K562 (cell line): ENCODE measurements around the gene NRARP. TPM values are rescaled to one million over a fixed set of nuclear protein-coding genes. Genes with fewer than 3 reads are reported as not detected.
A peak's percentile ranks its signal among the peaks of the same experiment; 100 is the strongest.

Experiments used
- CC2D1A ChIP-seq: fragments of 450-650 bp; IDR thresholded peaks from 2 replicates; pipeline ENCODE4 v1.6.1; 2017; ENCODE audit warnings: mild to moderate bottlenecking
- CGGBP1 ChIP-seq: fragments of 250-450 bp; sonication (Bioruptor Pico); IDR thresholded peaks from 2 replicates; pipeline ENCODE4 v1.9.0; 2021; ENCODE audit warnings: mild to moderate bottlenecking
- ERF ChIP-seq: fragments of 450-650 bp; formaldehyde crosslinking; IDR thresholded peaks from 2 replicates; pipeline ENCODE4 v1.4.0; 2020; ENCODE audit warnings: mild to moderate bottlenecking, mixed read lengths
- ETV5 ChIP-seq: sonication (generic); formaldehyde crosslinking; IDR thresholded peaks from 2 replicates; pipeline ENCODE4 v1.4.0; 2020; ENCODE audit warnings: low read depth, mild to moderate bottlenecking, missing genetic modification reagents
- FOXA3 ChIP-seq, 2 experiments: fragments of 450-650 bp in 1 of 2; sonication (generic) in 1 of 2; formaldehyde crosslinking; IDR thresholded peaks in 1 of 2; conservative IDR thresholded peaks in 1 of 2; 2 replicates each; pipeline versions ENCODE4 v1.4.0 to v1.8.0; 2020 to 2022; ENCODE audit warnings: mild to moderate bottlenecking in 2 of 2, missing genetic modification reagents in 1 of 2
- FOXP1 ChIP-seq: sonication (generic); formaldehyde crosslinking; IDR thresholded peaks from 2 replicates; pipeline ENCODE4 v1.8.0; 2022; ENCODE audit warnings: mild to moderate bottlenecking, missing genetic modification reagents
- HDAC1 ChIP-seq, 2 experiments: fragments of 450-650 bp; IDR thresholded peaks; 2 replicates each; pipeline ENCODE4 v1.6.1; 2016 to 2017; ENCODE audit warnings: inconsistent platforms in 1 of 2, mild to moderate bottlenecking in 1 of 2, moderate library complexity in 1 of 2
- HDAC6 ChIP-seq: IDR thresholded peaks from 2 replicates; pipeline ENCODE4 v1.6.1; 2012; ENCODE audit warnings: low read depth, mild to moderate bottlenecking, control low read depth, inconsistent platforms, low read length, moderate library complexity
- HNRNPUL1 ChIP-seq: fragments of 200-400 bp; formaldehyde crosslinking; IDR thresholded peaks from 2 replicates; pipeline ENCODE4 v1.6.1; 2017; ENCODE audit warnings: low read length
- MNT ChIP-seq, 2 experiments: fragments of 450-650 bp; conservative IDR thresholded peaks; 2 replicates each; pipeline ENCODE4 v1.6.1; 2017; ENCODE audit warnings: mild to moderate bottlenecking in 2 of 2, moderate library complexity in 2 of 2
- PPARD ChIP-seq: fragments of 250-450 bp; sonication (Bioruptor Pico); IDR thresholded peaks from 2 replicates; pipeline ENCODE4 v1.8.0; 2022; ENCODE audit warnings: inconsistent platforms, mild to moderate bottlenecking, moderate library complexity
- SRSF9 ChIP-seq: fragments of 200-400 bp; formaldehyde crosslinking; IDR thresholded peaks from 2 replicates; pipeline ENCODE4 v1.6.1; 2017; ENCODE audit warnings: low read depth, low read length, borderline replicate concordance
- YBX1 ChIP-seq: fragments of 450-650 bp; IDR thresholded peaks from 2 replicates; pipeline ENCODE4 v1.7.1; 2016; ENCODE audit warnings: mild to moderate bottlenecking
- ZBTB1 ChIP-seq: sonication (generic); formaldehyde crosslinking; IDR thresholded peaks from 2 replicates; pipeline ENCODE4 v1.8.1; 2023; ENCODE audit warnings: missing genetic modification reagents, low read depth, mild to moderate bottlenecking, borderline replicate concordance
- ZNF696 ChIP-seq: fragments of 250-450 bp; sonication (Bioruptor Pico); conservative IDR thresholded peaks from 2 replicates; pipeline ENCODE4 v1.4.0; 2020; ENCODE audit warnings: mild to moderate bottlenecking, moderate library complexity
- ZNF75A ChIP-seq: fragments of 450-650 bp; formaldehyde crosslinking; IDR thresholded peaks from 2 replicates; pipeline ENCODE4 v1.4.0; 2020; ENCODE audit warnings: mild to moderate bottlenecking
- ZNF77 ChIP-seq: fragments of 250-450 bp; sonication (Bioruptor Pico); IDR thresholded peaks from 2 replicates; pipeline ENCODE4 v1.5.0; 2020
- ZSCAN32 ChIP-seq: fragments of 450-650 bp; formaldehyde crosslinking; IDR thresholded peaks from 2 replicates; pipeline ENCODE4 v1.4.0; 2020; ENCODE audit warnings: mild to moderate bottlenecking, moderate library complexity
- polyA plus RNA-seq, 8 experiments: library from polyadenylated mRNA; depleted of rRNA in 4 of 8; stranded (reverse) in 5 of 8; unstranded in 3 of 8; fragments of >200 nt; fragmentation: Nextera tagmentation in 2 of 8; fragmentation: Illumina TruSeq in 1 of 8; extraction: Ambion mirVana in 2 of 8; extraction: Trizol in 1 of 8; gene quantifications; 2 replicates each; pipeline versions ENCODE4 v1.2.1 to v1.2.3, GENCODE V29; 2011 to 2014; ENCODE audit warnings: inconsistent platforms in 1 of 8, missing spikeins in 1 of 8
- total RNA-seq, 7 experiments: library from RNA; depleted of rRNA in 6 of 7; stranded (reverse); fragments of >200 nt in 6 of 7; fragmentation: Illumina TruSeq in 2 of 7; extraction: Trizol in 2 of 7; gene quantifications; 2 replicates each; pipeline versions ENCODE4 v1.2.1 to v1.2.3, GENCODE V29; 2011 to 2021; ENCODE audit warnings: low replicate concordance in 1 of 7
- TF ChIP-seq, protein P1 (sequence below), 2 experiments: fragments of 450-650 bp in 1 of 2; sonication (generic) in 1 of 2; formaldehyde crosslinking; conservative IDR thresholded peaks; 2 replicates each; pipeline versions ENCODE4 v1.4.0 to v1.8.1; 2020 to 2022; ENCODE audit warnings: mild to moderate bottlenecking in 1 of 2, missing genetic modification reagents in 1 of 2
- TF ChIP-seq, protein P2 (sequence below): sonication (generic); formaldehyde crosslinking; IDR thresholded peaks from 2 replicates; pipeline ENCODE4 v1.8.0; 2022; ENCODE audit warnings: mild to moderate bottlenecking, low read depth, missing genetic modification reagents
- TF ChIP-seq, protein P3 (sequence below), 2 experiments: fragments of 200-800 bp in 1 of 2; sonication (Bioruptor generic) in 1 of 2; sonication (generic) in 1 of 2; formaldehyde crosslinking in 1 of 2; IDR thresholded peaks in 1 of 2; conservative IDR thresholded peaks in 1 of 2; 2 replicates each; pipeline versions ENCODE4 v1.5.0 to v1.6.1; 2016 to 2020; ENCODE audit warnings: missing compliant biosample characterization in 1 of 2, missing genetic modification characterization in 1 of 2, missing genetic modification reagents in 1 of 2
- TF ChIP-seq, protein P4 (sequence below): fragments of 450-650 bp; conservative IDR thresholded peaks from 2 replicates; pipeline ENCODE4 v1.6.1; 2016; ENCODE audit warnings: missing genetic modification characterization, low read depth, mild to moderate bottlenecking, missing compliant biosample characterization, moderate library complexity

NRARP gene
- total and polyA plus RNA-seq, 9 of the 15 experiments (the other 6 are each of a cell fraction or from before 2014, with no cell fraction given): 2.0 to 24.5 (median 7.2) TPM; not detected in 2

DNA sequence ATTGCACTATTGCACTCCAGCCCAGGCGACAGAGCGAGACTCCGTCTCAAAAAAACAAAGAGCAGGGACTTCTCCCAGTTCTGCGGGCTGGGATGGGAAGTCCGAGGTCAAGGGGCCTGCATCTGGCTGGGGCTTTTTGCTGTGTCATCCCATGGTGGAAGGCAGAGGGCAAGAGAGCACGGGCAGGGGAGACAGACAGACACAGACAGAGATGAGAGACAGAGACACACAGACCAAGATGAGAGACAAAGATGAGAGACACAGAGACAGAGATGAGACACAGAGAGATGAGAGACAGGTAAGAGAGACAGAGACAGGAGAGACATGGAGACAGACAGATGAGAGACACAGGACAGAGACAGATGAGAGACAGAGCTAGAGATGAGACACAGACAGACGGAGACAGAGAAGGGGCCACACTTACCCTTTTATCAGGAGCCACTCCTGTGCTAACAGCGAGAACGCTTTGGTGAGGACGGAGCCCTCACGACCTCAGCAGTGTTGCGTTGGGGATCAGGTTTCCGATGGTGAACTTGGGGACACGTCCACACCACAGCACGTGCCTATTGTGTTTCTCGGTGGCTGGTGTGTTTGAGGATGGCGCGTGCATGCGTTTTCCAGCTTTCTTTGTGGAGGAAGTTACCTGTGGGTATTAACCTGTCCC lies 33.4 kb downstream of the NRARP start (continued):
- TF ChIP-seq, protein P1, sequence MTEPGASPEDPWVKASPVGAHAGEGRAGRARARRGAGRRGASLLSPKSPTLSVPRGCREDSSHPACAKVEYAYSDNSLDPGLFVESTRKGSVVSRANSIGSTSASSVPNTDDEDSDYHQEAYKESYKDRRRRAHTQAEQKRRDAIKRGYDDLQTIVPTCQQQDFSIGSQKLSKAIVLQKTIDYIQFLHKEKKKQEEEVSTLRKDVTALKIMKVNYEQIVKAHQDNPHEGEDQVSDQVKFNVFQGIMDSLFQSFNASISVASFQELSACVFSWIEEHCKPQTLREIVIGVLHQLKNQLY (CRISPR knock-in tag; conservative IDR thresholded peaks at IDR 0.05): no peak
- no peak for TF ChIP-seq ZSCAN32 (CRISPR knock-in tag)
- 0 out of 2 replicates have a peak, but pooled peaks have one; percentile 51 for TF ChIP-seq CC2D1A
- no peak for TF ChIP-seq SRSF9
- TF ChIP-seq ERF (CRISPR knock-in tag): no peak
- no peak for TF ChIP-seq YBX1
- peak; percentile 14 to 66; a peak in 2 of 4 replicates for TF ChIP-seq MNT (conservative IDR thresholded peaks at IDR 0.05)
- TF ChIP-seq ETV5 (CRISPR knock-in tag): no peak; the same call in 1 of the 2 replicates
- no peak for TF ChIP-seq ZNF75A
- TF ChIP-seq FOXA3 (CRISPR knock-in tag; conservative IDR thresholded peaks at IDR 0.05 in 1 of 2, IDR thresholded peaks at IDR 0.05 in 1 of 2): no peak; a peak in 2 of 4 replicates
- TF ChIP-seq, protein P2, sequence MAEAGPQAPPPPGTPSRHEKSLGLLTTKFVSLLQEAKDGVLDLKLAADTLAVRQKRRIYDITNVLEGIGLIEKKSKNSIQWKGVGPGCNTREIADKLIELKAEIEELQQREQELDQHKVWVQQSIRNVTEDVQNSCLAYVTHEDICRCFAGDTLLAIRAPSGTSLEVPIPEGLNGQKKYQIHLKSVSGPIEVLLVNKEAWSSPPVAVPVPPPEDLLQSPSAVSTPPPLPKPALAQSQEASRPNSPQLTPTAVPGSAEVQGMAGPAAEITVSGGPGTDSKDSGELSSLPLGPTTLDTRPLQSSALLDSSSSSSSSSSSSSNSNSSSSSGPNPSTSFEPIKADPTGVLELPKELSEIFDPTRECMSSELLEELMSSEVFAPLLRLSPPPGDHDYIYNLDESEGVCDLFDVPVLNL: no peak
- TF ChIP-seq HNRNPUL1: no peak
- TF ChIP-seq HDAC1 (IDR thresholded peaks at IDR 0.05): peak in 1 of 2 experiments; percentile 93; a peak in 2 of 4 replicates
- TF ChIP-seq ZNF77 (CRISPR knock-in tag): no peak
- TF ChIP-seq, protein P3, sequence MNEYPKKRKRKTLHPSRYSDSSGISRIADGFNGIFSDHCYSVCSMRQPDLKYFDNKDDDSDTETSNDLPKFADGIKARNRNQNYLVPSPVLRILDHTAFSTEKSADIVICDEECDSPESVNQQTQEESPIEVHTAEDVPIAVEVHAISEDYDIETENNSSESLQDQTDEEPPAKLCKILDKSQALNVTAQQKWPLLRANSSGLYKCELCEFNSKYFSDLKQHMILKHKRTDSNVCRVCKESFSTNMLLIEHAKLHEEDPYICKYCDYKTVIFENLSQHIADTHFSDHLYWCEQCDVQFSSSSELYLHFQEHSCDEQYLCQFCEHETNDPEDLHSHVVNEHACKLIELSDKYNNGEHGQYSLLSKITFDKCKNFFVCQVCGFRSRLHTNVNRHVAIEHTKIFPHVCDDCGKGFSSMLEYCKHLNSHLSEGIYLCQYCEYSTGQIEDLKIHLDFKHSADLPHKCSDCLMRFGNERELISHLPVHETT (CRISPR knock-in tag; conservative IDR thresholded peaks at IDR 0.05 in 1 of 2, IDR thresholded peaks at IDR 0.05 in 1 of 2): no peak
- no peak for TF ChIP-seq PPARD (CRISPR knock-in tag)
- TF ChIP-seq HDAC6: no peak
- 0 out of 2 replicates have a peak, but pooled peaks have one; percentile 12 for TF ChIP-seq ZBTB1 (CRISPR knock-in tag)
- TF ChIP-seq, protein P4, sequence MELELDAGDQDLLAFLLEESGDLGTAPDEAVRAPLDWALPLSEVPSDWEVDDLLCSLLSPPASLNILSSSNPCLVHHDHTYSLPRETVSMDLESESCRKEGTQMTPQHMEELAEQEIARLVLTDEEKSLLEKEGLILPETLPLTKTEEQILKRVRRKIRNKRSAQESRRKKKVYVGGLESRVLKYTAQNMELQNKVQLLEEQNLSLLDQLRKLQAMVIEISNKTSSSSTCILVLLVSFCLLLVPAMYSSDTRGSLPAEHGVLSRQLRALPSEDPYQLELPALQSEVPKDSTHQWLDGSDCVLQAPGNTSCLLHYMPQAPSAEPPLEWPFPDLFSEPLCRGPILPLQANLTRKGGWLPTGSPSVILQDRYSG (tag): no peak
- TF ChIP-seq ZNF696 (CRISPR knock-in tag): no peak
- no peak for TF ChIP-seq CGGBP1 (CRISPR knock-in tag)
- TF ChIP-seq FOXP1 (CRISPR knock-in tag): no peak
